ENCODE results near the gene THAP11. TPM values are rescaled to one million over a fixed set of nuclear protein-coding genes. Genes with fewer than 3 reads are reported as not detected.

The THAP11 gene
- total RNA-seq, 1 donor from 2014 or later: 34.2 TPM

- peaks cover 31% of the 10 kb centered on the region for H3K36me3 ChIP-seq (ENCODE audit: control insufficient read depth, insufficient read depth, low read length)
- TF ChIP-seq CTCF (IDR thresholded peaks at IDR 0.05; ENCODE audit: insufficient read depth, low read length, severe bottlenecking): no peak
- DNase-seq (ENCODE audit: low read depth): no peak
- no peaks in the 10 kb centered on the region for H3K27me3 ChIP-seq (ENCODE audit: control insufficient read depth, insufficient read depth, low read length)
- no peak for FAIRE-seq
- H3K4me3 ChIP-seq (ENCODE audit: low read depth, low read length): no peak overlapping the region
Observed at GRCh38 chr16:67874372-67874771, 32.3 kb downstream of the THAP11 start.

GRCh38 chr16:67877064-67877463 is 34.9 kb downstream of the THAP11 start:
- Histone ChIP-seq H3K27me3 (ENCODE audit: control insufficient read depth, insufficient read depth, low read length) (no peaks in the 10 kb centered on the region), H3K4me3 (ENCODE audit: low read depth, low read length) (no peak overlapping the region), H3K36me3 (ENCODE audit: control insufficient read depth, insufficient read depth, low read length) (peaks cover 44% of the 10 kb centered on the region)
- DNase-seq (ENCODE audit: low read depth) (no peak), FAIRE-seq (no peak)
- no peak for TF ChIP-seq CTCF (IDR thresholded peaks at IDR 0.05; ENCODE audit: insufficient read depth, low read length, severe bottlenecking)

- DNase-seq (ENCODE audit: low read depth) (no peak), FAIRE-seq (peak; percentile 66)
- Histone ChIP-seq H3K4me3 (ENCODE audit: low read depth, low read length) (no peak overlapping the region), H3K36me3 (ENCODE audit: control insufficient read depth, insufficient read depth, low read length) (peaks cover 51% of the 10 kb centered on the region), H3K27me3 (ENCODE audit: control insufficient read depth, insufficient read depth, low read length) (no peaks in the 10 kb centered on the region)
- TF ChIP-seq CTCF (IDR thresholded peaks at IDR 0.05; ENCODE audit: insufficient read depth, low read length, severe bottlenecking): no peak
Observed at GRCh38 chr16:67878232-67878631, 36.1 kb downstream of the THAP11 start.

GRCh38 chr16:67878846-67879245 is 36.7 kb downstream of the THAP11 start:
- DNase-seq (ENCODE audit: low read depth) (no peak), FAIRE-seq (no peak)
- Histone ChIP-seq H3K4me3 (ENCODE audit: low read depth, low read length) (no peak overlapping the region), H3K27me3 (ENCODE audit: control insufficient read depth, insufficient read depth, low read length) (no peaks in the 10 kb centered on the region), H3K36me3 (ENCODE audit: control insufficient read depth, insufficient read depth, low read length) (peaks cover 54% of the 10 kb centered on the region)
- no peak for TF ChIP-seq CTCF (IDR thresholded peaks at IDR 0.05; ENCODE audit: insufficient read depth, low read length, severe bottlenecking)

GRCh38 chr16:67879462-67879861 is 37.3 kb downstream of the THAP11 start:
- Histone ChIP-seq H3K4me3 (ENCODE audit: low read depth, low read length) (no peak overlapping the region), H3K36me3 (ENCODE audit: control insufficient read depth, insufficient read depth, low read length) (peaks cover 57% of the 10 kb centered on the region), H3K27me3 (ENCODE audit: control insufficient read depth, insufficient read depth, low read length) (no peaks in the 10 kb centered on the region)
- no peak for TF ChIP-seq CTCF (IDR thresholded peaks at IDR 0.05; ENCODE audit: insufficient read depth, low read length, severe bottlenecking)
- DNase-seq (ENCODE audit: low read depth) (no peak), FAIRE-seq (no peak)

- Histone ChIP-seq H3K36me3 (ENCODE audit: control insufficient read depth, insufficient read depth, low read length) (peaks cover 57% of the 10 kb centered on the region), H3K27me3 (ENCODE audit: control insufficient read depth, insufficient read depth, low read length) (no peaks in the 10 kb centered on the region), H3K4me3 (ENCODE audit: low read depth, low read length) (no peak overlapping the region)
- no peak for TF ChIP-seq CTCF (IDR thresholded peaks at IDR 0.05; ENCODE audit: insufficient read depth, low read length, severe bottlenecking)
- no peak for DNase-seq (ENCODE audit: low read depth)
- no peak for FAIRE-seq
Observed at GRCh38 chr16:67879936-67880335, 37.8 kb downstream of the THAP11 start.

All from bronchial epithelial cell (primary cell).